Kidney capillary endothelial cell (primary cell): ENCODE results near the gene ATG9A.

Source experiments
- DNase-seq: peaks from one replicate; pipeline ENCODE4 v3.0.0-alpha.2; 2018; ENCODE audit warnings: low spot score

Gene ATG9A

GRCh38 chr2:219177552-219178376 lies 51.7 kb downstream of the ATG9A start, which contains the start of gene RETREG2:
Gene RETREG2 (plus strand): TSS chr2:219178275. CDS start chr2:219178353, 78 bp downstream.
- peak; percentile 82 for DNase-seq

- peak; percentile 73 for DNase-seq
Measured at GRCh38 chr2:219176818-219177551, 52.5 kb downstream of the ATG9A start, which contains the start of gene CNPPD1. Gene CNPPD1 (minus strand): TSS chr2:219176925. CDS start chr2:219176828, 97 bp downstream.

DNA sequence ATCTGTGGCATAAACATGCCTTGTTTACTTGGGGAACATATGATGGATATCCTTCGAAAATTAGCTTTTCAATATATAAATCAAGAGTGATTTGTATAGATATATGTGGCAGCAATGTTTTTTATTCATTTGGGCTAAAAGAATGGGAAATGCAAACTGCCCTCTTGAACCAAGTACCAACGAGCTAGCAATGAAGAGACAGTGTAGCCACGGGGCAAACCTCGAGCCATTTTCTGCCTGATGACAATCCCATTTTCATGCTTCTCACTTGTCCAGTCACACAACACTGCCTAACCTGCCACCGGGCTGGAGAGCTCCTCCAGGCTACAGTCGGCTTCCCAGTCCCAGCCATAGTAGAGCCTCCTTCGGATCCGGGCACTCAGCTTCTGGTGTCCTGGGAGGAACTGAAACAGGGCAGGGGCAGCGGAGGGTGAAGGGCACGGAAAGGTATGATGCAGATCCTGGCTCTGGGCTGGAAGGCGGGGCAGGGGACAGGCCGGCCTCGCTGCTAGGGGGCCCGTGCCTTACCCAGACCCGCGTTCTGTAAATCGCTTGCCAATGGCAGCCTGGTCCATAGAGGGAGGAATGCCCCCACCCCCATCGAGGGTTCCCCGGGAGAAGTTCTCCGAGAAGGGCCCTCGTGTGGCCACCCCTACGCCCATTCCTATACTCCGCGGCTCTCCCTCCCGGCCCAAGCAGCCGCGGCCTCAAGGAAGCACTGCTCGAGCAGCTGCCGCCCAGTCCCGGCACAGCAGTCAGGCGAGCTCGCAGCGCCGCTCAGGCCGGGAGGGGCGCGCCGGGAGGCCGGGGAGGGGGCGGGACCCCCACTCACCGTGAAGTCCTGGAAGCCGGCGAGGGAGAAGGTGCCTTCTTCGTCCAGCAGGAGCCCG lies 53.3 kb downstream of the ATG9A start:
- peak; percentile 23 for DNase-seq

DNA sequence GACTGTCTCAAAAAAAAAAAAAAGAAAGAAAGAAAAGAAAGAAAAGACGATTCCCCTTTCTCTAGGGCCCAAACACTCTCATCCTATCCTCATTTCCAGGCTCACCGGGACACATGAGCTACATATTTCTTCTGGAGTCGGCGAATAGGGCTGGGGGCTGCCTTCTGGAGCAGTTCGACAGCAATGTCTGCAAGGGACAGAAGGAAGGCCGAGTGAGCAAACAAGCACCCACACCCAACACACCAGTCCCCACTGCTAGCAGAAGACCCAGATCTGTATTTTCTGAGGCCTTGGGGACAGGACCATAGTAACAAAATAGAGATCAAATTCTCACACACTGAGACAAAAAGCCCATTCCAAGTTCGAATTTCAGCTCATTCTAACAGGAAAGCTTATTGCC lies 54.0 kb downstream of the ATG9A start:
- DNase-seq, result no peak

- DNase-seq, result no peak
Measured at GRCh38 chr2:219174801-219175200, 54.6 kb downstream of the ATG9A start.

- no peak for DNase-seq
Measured at GRCh38 chr2:219174146-219174545, 55.3 kb downstream of the ATG9A start.

GRCh38 chr2:219173176-219173575 lies 56.3 kb downstream of the ATG9A start:
- DNase-seq, result no peak

- DNase-seq, result no peak
Measured at GRCh38 chr2:219172231-219173154, 56.9 kb downstream of the ATG9A start.

DNA sequence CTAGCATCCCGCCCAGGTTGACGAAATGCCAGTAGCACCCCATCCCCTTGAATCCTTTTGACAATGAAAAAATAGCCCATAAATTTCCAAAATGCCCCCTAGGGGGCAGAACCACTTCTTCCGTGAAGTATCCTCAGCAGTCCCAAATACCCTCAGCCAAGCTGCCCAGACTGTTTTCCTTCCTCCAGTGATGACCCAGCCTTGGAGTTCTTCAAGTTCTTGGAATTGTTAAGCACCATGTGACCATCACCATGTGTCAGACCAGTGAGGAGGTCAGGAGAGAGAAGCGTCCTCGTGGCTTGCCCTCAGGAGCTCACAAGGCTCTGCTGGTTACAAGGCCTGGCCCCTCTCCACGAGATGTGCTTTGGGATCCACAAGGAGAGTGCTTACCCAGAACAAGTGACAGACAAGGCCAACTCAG lies 58.2 kb downstream of the ATG9A start:
- DNase-seq, result peak; percentile 73

- no peak for DNase-seq
Measured at GRCh38 chr2:219169930-219170654, 59.3 kb downstream of the ATG9A start, which contains the start of gene SLC23A3. Gene SLC23A3 (minus strand): TSS chr2:219170029. CDS start chr2:219169984, 45 bp downstream.
